Cerebellar cortex (tissue), 1 donor: ENCODE measurements around the gene LRP1B.

Experiments
- DNase-seq: peaks from one replicate; pipeline ENCODE4 v3.0.0-alpha.2; 2015; ENCODE audit warnings: low spot score

Gene LRP1B

DNA sequence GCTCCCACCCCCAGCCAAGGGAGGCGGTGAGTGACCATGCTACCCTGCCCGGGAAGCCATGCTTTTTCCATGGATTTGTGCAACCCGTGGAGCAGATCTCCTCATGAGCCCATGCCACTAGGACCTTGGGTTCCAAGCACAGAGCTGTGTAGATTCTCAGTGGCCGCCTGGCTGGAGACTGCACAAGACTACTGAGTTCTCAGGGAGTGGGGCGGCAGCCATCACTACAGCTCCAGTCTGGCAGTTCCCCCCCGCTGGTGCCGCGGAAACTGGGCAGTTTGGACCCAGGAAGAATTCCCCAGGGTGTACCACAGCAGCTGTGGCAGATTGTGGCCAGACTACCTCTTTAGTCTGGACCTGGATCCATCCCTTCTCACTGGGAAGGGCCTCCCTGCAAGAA is 470.6 kb downstream of the LRP1B start:
- no peak for DNase-seq

DNA sequence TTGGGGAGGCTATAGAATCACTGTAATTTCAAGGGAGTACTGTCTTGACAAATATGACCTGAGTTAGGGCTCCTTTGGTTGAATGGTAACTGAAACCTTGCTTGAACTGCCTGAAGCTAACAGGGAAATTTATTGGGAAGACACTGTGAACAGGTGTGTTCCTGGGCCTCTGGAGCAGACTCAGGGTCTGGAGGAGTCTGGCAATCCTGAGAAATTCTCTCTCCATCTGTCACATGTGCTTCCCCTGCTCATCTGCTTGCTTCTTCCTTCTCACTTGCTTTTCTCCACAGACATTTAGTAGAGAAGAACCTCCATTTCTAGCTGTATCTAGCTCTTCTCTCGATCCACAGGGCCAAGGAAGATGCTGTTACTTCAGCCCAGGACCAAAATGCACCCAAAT is 476.5 kb downstream of the LRP1B start:
- DNase-seq: peak; percentile 74

DNA sequence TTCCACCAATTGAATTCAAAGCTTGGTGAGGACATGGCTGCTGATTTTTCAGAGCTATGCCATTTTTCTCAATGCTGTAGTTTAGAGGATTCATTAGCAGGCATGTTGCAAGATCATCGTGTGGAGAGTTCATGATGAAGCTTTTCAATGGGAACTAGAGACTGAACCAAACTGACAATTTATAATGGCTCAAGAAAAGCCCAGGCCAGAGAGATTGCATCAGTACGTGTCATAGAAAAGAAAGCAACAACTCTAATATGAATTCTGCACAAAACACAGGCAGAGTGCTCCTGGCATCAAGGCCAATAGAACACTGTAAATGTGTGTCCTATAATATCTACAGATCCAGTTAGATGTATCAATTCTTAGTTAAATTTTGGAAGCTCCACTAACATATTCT is 477.6 kb downstream of the LRP1B start:
- DNase-seq: no peak

DNA sequence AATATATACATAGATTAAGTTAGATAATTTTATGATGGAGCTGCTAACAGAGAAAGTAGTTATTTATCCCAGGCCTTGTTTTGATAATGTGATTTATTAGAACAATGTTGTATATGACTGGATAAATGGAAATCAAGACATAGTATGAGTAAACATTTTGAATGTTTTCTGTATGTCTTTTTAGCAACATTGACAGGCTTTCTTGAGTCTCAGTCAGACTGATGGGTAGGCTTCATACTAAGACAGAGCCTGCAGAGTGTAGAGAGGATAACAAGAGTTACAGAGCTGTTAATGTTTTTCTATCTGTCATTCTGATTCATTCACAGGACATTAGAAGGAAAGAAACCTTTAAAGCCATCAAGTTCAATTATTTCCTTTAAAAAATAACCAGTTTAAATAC is 478.5 kb downstream of the LRP1B start:
- DNase-seq: no peak

DNA sequence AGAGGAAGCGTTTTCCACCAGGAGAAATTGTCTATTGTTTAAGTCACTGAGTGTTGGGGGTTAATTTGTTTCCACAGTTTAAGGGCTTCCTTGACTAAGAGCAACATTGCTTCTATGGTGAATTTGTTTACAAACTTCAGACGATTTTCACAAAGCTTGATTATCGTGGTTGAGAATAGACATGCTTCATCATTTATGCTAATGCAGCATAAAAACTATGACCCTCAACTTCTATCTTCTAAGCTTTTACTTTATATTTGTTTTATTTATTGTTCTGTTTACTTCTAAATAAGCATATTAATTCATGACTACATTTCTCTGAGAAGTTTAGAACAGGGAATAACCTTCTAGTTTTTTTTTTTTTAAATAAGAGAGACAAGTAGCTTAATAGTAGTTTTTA is 483.5 kb downstream of the LRP1B start:
- no peak for DNase-seq

DNA sequence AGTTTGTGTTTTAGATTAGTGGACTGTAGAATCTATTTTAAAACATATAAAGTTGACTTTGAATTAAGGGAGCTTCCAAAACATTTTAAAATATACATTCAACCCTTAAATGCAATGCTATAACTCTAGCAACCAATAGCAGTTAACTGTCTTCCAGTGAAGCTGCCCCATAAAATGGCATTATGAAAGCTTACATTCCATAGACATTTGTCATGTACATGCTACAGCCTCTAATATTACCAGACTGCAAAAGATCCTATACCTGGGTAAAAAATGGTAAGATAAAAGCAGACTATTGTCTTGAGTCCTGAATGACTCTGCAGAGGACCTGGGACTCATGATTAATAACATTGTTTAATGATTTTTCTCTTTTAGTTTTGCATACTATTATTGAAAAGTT is 489.4 kb downstream of the LRP1B start:
- DNase-seq: no peak

DNA sequence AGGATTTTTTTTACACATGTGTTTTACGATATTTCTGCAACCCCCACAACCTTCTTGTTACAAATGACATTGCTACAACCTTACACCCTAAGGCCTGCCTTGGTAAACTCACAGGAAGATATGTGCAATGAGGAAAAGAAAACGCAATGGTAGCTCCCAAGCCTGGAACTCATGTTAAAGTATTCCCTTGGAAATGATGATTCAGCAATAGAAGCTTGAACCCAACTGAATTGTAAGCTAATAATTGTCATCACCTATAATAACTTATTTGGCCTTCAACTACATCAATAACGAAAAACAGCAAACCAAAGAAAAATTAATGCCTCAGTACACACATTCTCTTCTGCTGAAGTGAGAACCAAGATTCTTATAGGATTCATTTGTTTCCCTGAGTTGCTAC is 491.0 kb downstream of the LRP1B start:
- no peak for DNase-seq

DNA sequence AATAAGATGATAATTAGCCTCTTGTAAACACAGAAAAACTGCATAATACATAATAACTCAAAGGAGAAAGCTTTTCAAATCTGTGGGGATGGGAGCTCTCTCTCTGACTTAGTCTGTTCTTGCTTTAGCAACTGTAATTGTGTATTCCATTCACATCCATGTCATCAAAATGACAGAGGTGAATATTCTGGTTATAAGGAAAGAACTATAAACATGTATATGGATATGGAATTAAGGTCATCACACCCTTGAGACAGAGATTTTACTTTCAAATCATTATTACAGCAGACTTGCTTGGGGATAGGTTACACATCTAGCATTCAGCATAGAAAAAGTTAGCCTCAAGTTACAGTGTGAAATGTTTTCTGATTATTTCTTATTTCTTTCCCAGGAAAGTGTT is 497.7 kb downstream of the LRP1B start:
- no peak for DNase-seq

DNA sequence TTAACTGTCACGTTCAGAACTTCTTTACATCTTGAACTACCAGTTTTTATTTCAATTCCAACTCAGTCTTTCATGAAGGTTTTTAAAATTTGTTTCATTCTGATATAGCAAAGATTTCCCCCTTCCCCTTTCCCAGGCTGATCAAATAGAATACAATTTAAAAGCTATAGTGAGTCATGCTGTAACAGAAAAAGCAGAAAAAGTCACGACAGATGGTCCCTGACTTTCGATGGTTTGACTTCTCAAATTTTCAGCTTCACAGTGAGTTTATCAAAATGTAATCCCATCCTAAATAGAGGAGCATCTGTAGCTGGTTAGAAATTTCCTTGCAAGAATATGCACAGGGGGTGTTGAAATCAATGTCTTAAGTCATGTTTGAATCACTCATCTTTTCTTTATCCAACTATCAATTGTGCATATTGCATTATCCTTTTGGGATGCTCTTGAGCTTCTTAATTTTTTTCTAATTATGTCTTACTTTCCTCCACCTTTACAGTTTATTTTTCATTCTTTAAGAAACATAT is 500.3 kb downstream of the LRP1B start:
- peak; percentile 35 for DNase-seq

DNA sequence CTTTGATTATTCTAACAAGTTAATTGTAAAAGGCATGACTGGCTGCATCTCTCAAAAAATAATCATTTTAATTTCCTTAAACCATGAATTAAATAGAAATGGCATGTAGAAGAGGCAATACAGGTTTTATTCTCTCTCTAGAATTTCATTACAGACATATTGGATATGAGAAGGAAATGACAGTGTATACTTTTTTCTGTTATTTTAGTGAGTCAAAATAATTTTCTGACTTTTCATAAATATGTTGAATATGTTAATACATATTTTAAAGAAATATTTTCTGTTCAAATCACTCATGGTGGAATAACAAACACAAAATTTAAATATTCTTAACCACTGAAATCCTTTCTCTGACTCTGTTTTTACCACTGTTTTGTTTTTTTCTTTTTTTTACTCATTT is 510.4 kb downstream of the LRP1B start:
- no peak for DNase-seq

DNA sequence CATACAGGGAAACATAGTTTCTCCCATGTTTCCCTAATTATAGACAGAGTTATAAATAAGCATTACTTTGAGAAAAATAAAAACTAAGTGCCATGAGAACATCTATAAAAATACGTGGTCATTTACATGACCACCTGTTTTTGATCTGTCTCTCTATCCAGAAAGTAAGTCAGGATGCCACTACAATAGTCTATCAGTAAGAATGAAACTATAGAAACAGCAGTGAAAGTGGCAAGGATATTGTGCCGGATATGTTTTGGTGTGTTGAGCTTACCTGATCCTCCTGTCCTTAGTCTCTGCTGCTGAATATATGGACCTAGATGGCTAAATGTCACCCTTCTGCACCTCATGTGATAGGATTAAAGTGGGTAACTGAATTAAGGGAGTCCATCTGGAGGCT is 512.4 kb downstream of the LRP1B start:
- DNase-seq: no peak

DNA sequence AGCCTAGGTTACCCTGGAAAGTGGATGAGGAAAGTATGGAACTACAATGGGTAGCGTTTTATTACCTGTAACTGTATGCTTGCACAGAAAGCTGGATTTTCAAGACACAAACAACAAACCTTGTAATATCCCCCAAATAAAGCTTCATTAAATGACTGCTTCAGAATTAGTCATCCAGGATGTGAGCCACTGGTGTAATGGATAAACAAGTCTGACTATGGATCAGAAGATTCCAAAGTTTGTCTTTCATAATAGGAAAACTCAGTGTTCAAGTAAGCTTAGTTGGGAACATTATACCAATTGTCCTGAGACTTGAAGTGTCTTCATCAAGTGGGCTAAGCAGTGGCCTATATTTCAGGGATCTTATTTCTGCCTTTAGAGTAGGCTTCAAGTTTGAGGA is 518.8 kb downstream of the LRP1B start:
- DNase-seq: no peak

DNA sequence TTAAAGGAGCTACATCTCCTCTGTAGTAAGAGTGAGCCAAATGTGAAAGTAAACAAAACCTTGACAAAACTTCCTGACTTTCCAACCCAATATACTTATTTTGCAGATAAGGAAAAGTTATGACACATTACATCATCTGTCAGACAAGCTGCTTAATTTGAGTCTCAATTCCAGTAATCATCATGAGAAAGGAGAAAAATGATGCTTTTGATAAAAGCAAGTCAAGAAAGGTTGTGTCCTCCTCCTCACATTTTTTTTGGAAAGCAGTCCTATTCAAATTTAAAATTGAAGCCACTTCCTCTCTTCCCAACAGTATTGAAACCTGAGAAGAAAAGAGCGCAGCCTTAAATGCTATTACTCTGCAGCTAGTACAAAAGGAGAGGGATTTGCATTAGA is 519.6 kb downstream of the LRP1B start:
- DNase-seq: no peak

DNA sequence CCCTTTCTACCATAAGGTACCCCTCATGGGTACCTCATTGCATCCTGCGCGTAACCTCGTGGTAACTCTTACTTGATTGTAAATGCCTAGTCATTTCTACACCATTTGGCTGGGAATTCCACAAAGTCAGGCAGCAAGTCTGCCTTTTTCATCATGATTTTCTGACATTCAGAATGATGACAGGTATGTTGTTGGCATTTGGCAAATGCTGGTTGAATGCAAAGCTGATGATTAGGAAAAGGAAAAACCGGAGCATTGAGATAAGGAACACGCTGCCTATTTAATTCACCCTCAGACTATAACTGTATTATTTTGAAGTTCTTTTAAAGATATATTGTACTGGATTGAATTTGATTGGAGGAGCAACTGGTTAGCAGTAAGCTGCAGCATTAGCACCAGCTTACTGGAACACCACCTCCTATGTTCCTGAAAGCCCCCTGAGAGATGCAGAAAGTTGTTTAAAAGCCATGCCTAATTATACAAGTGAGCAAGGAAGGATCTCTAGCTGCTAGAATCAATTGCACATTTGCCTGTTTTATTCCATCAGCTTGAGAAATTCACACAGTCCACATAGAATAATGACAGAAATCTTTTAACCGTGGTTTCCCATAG is 520.1 kb downstream of the LRP1B start:
- DNase-seq: no peak

DNA sequence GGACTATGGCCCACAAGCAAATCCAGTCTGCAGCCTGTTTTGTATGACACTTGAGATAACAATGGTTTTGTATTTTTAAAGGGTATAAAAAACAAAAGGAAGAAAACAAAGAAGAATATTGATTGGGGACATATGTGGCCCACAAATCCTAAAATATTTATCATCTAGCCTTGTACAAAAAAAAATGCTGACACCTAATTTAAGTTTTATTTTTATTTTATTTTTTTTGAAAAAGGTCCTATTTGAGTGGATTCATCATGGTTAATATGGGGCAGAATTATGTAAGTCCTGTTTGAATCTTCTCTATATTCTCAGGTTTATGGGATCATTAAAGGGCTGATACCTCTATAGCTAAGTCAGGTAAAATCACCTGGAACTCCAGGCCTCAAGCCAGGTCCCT is 525.7 kb downstream of the LRP1B start:
- no peak for DNase-seq

DNA sequence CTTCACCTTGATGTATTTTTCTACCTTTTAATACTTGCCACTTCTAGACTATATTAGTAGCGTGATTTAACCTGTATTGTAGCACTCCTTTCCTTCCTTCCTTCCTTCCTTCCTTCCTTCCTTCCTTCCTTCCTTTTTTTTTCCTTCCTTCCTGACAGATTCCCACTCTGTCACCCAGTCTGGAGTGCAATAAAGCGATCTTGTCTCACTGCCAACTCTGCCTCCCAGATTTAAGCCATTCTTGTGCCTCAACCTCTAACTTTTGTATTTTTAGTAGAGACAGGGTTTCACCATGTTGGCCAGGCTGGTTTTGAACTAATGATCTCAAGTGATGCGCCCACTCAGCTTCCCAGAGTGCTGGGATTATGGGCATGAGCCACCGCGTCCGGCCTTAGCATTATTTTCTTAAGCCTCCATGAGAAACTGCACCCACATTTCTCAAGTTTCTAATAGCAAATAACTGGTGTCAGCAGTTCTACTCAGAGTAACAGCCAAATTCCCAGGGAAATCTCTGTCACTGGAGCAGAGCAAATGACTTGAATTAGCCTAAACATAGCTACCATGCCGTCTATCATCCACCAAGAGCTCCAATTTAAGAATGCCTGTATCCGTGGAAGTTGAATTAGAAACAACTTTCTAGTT is 529.2 kb downstream of the LRP1B start:
- no peak for DNase-seq

DNA sequence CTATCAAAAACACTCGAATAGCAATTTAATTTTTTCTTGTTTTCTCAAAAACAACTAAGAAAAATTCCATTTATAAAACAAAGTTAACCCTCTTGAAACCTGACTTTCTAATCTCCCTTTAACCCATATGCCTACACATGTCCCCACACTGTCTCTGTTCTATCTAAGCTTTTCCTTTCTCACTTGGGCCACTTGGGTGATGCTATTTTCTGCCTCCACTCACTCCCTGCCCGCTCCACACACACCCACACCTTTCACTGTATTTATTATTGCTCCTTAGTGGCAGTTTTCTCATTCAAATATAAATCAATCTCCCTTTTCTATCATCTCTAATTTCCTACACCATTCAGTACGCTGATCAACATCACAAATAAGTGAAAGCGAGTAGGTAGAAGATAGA is 531.1 kb downstream of the LRP1B start:
- DNase-seq: no peak

DNA sequence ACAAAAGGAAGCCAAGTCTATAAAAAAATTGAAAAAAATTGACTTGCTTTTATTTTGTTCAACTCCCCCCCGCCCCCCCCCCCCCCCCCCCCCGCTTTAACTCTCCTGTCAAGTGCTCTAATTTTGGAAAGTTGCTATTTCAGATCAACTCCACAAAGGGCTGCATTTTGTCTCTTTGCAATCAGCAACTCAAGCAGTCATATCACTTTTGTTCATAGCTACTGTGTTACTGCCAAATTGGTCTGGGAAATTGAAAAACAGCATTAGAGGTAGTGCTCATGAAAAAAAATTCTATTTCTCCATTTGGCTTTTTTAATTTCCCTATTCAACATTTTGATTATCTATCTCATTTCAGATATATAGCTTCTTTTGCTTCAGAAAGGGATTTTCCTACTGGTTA is 531.8 kb downstream of the LRP1B start:
- no peak for DNase-seq

DNA sequence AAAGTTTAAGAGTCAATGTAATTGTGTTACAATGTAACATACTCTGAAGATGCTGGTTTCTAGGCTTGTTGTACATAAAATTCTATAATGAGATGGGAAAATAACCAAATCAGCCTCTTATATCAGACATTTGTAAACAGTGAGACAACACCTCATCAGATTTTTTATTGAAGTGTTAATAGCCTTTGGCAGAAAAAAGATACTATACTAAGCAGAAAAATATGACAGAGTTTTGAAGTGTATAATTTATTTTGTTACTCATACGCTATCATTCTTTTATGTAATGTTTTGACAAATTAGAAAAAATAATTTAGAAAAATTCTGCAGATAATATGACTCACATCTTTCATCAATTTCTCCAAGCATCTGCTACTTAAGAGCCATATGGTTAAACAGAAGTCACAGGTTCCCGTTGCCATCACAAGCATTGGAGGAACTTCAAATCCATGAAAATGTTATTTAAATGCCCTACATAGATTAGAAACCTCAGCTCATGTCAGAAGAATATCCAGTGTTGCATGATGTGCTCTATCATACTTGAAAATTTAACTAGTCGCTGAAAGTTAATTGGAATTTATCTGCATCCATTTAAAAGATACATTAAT is 535.4 kb downstream of the LRP1B start:
- peak; percentile 89 for DNase-seq

DNA sequence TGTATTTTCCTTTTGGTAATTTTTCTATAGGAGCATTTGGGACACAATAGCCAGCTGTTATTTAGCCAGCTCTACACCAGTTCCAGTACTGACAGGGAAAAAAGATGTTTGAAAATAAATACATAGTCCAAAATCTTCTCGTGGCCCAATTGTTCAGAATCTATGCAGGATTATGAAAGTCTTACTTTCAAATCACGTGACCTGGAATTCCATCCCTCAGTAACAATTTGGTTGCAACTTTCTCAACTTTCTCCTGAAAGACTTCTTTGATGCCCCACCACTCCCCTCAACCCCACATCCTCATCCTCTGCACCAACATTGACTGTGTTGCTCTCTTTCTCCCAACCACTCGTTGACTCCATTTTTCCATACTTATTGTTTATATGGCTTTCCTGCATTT is 539.0 kb downstream of the LRP1B start:
- DNase-seq: no peak

DNA sequence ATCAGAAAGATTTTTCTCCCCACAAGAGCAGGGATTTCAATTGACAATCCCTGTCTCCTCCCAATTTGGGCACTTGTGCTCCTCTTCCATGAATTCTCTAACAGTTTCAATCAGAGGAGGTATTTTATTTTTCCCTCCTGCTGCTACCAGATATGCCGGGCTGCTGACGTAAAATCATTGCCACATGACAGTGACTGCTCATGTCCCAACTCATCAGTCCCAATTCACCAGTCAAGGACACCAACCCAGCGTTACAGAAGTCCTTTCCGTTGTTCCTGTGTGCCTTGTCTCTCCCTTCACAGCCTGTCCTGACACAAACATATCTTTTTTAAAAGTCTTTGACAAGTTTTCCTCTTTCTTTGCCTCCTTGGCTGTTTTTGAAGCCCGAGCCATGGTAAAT is 540.2 kb downstream of the LRP1B start:
- no peak for DNase-seq

DNA sequence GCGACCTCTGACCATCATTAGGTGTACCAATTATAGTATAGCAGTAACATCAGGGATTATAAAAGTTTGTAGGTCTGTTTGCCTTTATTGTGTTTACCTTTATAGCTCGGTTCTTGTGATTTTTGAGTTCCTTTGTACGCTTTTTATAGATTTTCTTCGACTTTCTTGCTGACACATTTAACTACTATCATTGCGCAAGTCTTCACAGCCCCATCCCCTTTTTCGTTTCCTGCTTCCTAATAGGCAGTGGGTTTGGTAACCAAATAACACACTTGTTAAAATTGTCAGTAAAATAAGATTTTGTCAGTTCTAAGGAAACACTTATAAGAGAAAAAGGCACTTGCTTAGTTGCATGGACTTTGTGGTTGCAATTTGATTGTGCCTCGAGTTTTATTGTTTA is 541.5 kb downstream of the LRP1B start:
- no peak for DNase-seq

DNA sequence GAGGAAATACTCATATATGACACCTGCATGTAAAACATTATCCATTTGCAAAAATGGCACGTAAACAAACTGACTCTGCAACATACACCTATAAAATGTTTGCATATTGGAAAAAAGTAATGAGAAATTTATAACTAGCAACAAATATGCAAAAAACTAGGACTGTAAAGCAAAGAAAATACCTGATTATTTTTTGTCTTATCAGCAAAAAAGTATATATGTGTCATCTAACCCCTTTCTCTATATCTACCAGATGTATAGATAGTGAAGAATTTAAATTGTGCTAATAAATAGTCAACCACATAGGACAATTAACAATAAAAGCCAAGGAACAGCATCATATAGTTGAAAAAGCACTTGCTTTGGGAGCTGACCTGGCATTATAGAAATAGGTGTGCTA is 543.8 kb downstream of the LRP1B start:
- DNase-seq: no peak

DNA sequence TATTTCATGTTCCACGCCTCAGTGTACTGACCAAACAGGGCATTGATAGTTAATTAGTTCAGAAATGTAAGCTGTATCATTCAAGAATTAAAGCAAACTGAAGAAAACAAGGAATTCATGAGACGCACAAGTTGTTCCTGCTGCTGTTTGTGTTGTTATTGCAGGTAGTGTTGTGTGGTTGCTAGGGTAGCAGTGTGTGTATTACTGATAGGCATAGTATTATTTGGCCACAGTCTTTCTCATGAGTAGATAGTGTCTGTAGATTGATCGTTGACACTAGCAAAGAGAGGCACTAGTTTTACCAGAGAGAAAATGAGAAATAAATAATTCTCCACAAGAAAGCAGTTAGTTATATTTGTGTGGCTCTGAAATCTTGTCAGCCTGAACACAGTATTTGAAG is 548.6 kb downstream of the LRP1B start:
- DNase-seq: no peak
